Stimulated activated CD4-positive, alpha-beta T cell treated with anti-CD3 and anti-CD28 coated beads, TNF-alpha, amount 100 ng/mL, for 48 hours (primary cell): Measurements from ENCODE around the gene MEOX2.

Source experiments
- DNase-seq, 3 donors: peaks; one replicate each; pipeline ENCODE4 v3.0.0-alpha.2; 2020; ENCODE audit warnings: low read depth in 3 of 3

Gene MEOX2

DNA sequence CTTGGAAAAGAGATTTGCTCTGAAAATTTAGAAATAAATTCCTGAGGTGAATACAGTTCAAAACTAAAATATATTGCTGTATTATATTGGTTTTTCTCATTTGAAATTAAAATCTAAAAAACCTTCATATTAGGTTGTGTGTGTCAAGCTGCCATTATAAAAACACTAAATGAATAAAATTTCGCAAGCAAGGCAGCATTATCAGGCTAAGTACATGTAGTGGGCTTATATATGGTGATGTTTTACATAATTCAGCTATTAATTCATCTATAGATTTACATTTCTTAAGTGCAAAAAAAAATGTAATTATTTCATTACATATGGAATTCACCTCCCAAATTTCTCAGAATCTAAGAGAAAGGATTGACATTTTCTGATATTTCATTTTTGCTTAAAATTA is 5.3 kb downstream of the MEOX2 start:
- DNase-seq, result no peak

DNA sequence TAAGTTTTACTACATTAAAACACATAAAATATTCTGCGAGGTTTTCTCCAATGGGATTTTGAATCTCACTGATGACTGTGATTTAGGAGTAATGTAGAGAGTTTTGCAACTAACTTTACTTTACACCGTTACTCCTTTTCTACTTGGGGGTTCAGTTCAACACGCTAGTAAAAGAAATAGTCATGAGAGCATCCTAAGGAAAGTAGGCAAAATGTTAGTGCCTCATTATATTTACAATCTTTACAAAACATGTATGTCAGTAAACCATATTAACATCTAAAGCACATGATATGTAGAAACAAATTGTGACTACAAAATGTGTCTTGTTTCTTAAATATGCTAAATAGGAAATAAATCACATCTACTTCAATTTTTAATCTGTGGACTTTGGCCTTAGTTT is 6.0 kb downstream of the MEOX2 start:
- no peak for DNase-seq

- DNase-seq, result no peak
Measured at GRCh38 chr7:15679306-15679705, 7.2 kb downstream of the MEOX2 start.

GRCh38 chr7:15678653-15679052 is 7.8 kb downstream of the MEOX2 start:
- DNase-seq, result no peak

- DNase-seq, result no peak
Measured at GRCh38 chr7:15675379-15675778, 11.1 kb downstream of the MEOX2 start.

- no peak for DNase-seq
Measured at GRCh38 chr7:15674586-15674985, 11.9 kb downstream of the MEOX2 start.

DNA sequence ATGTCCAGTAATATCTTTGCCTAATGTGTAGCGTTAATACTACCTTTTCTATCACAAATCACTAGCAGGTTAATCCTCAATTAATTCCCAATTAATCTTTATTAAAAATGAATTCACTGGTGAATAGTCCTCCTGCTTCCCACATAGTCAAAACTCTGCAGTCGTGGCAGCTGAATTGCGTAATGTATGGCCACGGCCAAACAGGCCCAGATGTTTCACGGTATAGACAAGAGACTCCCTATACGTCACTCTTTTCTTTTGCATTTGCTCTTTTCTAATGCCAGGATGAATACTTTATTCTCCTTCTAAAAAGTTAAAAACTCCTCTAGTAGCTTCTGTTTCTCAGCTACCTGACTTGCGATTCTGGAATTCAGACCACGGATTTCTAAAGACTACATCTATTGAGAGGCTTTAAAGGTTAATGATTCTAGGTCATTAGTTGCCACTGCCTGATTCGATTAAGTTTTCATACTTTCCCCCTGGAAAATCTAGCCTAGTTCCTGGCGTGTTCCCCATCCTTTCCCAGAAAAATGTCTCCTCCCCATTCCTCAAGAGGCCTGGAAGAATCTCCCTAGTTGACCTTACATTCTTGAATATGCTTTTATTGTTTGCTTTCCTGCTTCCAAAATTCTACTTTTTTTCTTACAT is 16.9 kb downstream of the MEOX2 start:
- DNase-seq, result no peak

GRCh38 chr7:15667991-15668390 is 18.5 kb downstream of the MEOX2 start:
- no peak for DNase-seq

DNA sequence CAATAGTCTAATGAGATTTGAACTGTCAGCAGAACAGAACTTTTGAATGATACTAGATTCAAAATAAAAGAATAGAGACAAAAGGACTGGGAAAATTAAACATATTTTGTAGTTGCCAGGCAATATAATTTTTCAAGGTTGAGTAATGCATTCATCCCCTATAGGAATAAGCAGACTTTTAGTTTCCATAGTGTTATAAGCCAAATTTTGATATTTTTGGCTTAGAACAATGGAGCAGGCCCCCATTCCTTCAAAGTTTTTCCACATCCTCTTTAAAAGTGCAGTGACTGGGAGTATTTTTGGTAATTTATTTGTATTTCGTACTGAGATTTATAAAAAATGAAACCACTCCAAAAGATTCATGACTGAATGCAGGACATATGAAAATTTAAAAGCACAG is 24.0 kb downstream of the MEOX2 start:
- DNase-seq, result no peak

DNA sequence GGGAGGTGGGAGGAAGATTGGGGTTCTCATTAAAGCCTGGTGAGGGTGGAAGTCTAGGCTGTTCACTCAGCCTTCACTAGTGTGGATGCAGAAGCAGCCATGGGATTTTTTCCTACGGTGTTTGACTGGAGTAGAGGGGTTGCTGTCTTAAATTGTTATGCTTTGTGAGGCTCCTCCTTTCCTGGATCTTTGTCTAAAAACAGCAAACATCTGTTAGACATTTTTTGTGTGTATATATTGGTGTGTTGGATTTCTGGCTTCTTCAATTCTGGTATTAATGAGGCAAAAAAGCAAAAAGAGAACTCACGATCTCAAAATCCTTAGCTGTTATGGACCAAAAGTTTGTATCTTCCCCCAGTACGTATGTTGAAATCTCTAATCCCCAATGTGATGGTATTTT is 28.2 kb downstream of the MEOX2 start:
- no peak for DNase-seq

DNA sequence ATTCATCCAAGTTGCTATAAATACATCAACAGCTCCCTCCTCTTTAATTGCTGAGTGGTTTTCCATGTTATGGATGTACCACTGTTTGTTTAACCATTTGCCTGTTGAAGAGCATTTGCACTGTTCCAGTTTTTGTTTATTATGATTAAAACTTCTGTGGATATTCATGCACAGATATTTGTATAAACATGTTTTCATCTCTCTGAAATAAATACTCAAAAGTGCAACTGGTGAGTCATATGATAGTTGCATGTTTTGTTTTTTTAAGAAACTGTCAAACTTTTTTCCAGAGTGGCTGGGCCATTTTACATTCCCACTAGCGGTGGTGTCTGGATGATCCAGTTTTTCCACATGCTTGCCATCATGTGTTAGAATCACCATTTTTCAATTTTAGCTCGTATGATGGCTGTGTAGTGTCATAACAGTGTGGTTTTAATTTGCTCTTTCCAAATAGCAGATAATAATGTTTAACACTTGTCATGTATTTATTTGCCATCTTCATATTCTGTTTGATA is 33.6 kb downstream of the MEOX2 start:
- DNase-seq, result no peak

DNA sequence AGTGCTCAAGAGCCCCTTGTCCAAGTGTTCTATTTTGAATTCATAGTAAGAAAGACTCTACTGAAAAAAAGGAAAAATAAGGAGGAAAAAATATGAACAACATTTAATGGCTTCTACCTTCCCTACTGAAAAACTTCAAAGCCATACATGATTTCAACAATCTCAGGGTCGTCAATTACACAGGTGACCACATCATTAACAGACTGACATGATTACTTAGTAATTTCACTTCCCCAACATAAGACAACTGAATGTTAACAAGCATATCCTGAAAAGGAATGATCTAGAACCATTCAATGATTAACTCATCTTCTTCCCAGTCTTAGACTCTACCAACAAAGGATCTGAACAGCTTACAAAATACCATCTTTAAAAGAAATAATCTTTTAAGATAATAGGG is 34.8 kb downstream of the MEOX2 start:
- DNase-seq, result no peak

DNA sequence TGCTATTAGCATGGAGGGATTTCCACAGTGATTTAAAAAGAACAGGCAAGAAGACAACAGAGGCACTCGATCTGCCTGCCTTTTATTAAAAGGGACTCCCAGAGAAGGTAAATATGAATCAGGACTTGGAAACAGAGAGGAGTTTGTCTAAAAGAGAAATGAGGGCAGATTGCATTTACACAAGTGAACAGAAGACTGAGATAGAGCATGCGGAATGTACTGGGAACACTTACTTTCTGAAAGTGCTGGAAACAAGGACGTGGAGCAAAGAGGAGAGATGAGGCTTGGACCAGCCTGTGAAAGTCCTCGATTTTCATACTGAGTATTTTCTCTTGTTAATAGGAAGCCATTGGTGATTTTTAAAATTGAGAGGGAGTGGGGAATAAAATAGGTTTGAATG is 35.7 kb downstream of the MEOX2 start:
- no peak for DNase-seq

DNA sequence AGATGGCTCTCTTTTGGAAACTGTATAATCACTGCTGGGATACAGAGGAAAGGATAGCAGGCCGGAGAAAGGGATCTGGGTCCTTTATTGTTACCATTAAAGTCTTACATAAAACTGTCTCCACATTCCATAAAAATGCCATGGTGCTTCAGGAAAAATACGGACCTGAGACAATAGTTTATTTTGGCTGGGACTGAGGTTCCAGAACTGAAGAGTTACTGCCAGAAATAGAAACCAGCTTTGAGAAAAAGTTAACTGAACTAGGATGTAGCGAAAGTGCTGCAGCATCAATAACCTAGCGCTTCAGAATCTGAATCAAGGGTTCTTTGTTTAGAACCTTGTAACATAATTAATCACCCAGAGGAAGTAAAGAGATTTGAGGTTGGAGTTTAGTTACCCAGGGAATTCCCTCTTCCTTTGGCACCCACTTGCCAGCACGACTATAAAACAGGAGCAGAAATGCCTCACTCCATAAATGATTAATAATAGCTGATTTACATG is 38.0 kb downstream of the MEOX2 start:
- DNase-seq, result no peak

DNA sequence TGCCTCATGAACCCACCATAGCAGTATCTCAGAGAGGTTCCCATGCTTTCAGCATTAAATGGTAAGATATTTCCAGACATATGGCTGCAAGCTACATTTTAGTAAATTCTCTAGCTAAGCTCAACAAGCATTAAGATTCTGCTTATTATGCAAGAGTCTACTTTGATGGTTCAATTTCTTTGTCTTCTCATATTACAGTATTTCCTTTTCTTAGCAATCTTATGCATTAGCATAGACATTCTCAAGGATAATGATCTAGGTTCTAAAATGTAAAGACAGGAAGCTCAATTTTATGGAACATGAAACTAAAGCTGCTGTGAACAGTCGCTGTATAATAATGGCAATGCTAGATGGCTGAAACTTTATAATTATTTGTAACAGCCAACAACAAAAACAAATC is 39.2 kb downstream of the MEOX2 start:
- no peak for DNase-seq

DNA sequence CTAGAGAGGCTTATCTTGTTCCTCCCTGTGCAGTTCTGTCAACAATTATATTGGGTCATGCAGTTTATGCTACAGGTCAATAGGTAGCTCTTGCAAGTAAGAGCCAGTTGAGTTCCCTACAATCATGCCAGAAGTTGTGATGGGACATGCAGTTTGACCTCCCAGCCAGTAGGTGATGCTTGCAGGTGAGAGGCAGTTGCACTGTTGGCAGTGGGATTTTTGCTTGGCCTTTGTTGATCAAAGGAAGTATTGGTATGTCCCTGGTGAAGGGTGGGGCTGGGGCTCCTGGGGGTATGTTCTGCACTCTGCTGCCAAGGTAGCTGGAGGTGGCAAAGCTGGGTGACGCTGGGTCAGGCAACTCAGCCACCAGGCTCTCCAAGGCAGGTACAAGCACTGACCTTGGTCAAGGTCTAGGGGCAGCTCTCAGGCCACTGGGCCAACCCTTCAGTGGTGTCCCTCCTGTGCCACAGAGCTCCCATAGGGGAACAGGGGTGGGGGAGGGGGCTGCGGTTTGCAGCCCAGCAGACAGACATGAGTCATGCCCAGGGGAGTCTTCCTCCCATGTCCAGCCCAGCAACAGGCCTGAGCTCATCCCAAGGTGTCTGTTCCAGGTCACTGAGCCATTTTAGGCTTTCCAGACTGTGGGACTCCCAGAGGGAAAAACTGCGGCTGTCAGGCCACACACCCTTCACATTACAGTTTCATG is 43.3 kb downstream of the MEOX2 start:
- DNase-seq, result no peak

DNA sequence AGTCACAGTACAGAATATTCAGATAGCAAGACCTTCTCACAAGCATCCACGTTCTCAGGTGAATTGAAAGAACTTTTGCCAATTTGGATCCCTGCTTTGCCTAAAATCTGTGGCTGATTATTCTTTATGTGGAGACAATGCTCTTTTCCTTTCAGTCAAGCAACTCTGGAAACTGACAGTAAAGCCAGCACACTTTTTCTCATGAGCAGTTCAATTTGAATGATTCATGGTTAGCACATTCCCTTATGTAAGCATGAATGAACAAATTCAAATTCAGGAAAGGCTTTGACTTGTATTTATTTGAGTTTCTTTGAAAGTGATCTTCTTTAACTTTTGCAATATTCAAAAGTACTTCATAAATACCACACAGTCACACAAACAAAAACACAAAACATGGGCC is 57.6 kb downstream of the MEOX2 start:
- no peak for DNase-seq

DNA sequence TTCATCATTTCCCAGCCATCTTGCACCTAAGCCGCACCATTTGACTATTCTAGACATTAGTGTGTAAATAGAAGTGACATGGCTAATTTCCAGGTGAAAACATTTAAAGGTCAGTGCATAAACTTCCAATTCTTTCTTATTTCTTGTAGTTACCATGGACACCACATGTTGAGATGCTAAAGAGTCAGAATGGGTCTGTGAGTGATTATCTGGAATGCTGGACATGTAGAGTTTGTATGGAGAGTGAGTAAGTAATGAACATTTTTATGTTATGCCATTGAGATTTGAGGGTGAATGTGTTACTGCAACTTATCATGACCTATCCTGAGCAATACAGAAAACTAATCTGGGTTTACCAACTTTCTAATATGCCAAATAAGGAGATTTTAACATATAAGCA is 60.4 kb downstream of the MEOX2 start:
- DNase-seq, result no peak

- DNase-seq, result no peak
Measured at GRCh38 chr7:15625466-15625865, 61.0 kb downstream of the MEOX2 start.

DNA sequence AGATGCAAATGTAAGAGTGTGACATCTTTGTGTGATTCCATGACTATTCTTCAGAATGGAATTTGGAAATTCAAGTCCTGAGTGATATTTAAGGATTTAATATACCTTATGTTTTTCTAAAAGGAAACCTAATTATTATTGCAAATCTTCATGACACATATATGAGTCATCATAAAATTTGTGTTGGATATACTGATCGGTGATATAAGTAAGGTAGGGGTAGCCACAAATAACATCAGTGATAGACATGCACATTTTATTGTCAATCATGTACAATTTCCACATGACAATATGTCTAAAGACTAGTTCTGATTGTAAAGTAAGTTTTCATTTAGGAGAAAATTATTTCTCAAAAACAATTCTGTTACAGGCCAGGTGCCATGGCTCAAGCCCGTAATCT is 65.0 kb downstream of the MEOX2 start:
- DNase-seq, result no peak

- no peak for DNase-seq
Measured at GRCh38 chr7:15620491-15621185, 65.8 kb downstream of the MEOX2 start.

DNA sequence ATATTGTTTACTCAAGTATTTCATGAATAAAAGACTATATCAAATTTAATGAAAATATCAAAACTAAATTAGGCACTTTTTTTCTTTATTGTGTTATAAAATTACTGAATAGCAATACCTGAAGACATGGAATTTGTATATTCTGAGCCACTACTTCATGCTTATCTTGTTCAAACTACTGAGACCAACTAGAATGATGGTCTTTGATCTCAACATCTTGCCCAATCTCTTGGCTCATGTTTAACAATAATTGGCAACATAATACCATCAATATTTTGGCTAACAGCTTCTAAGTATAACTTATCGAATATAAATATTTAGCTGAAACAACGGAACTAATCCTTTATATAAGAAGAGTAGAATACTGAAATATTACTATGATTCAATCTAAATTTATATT is 68.2 kb downstream of the MEOX2 start:
- no peak for DNase-seq

- no peak for DNase-seq
Measured at GRCh38 chr7:15612205-15612604, 74.3 kb downstream of the MEOX2 start.
